Left ventricle myocardium inferior (tissue), 1 donor: ENCODE results near the gene TCN2. TPM values are rescaled to one million over a fixed set of nuclear protein-coding genes. Genes with fewer than 3 reads are reported as not detected.
"Not testable (repeated sequence)": the region's sequence is repeated elsewhere in the genome, so short reads cannot be mapped to it uniquely, and the experiment has no call there.

ENCODE experiments used
- DNase-seq: peaks from one replicate; pipeline ENCODE4 v3.0.0-alpha.2; 2020
- H3K27ac ChIP-seq: fragments of 200-600 bp; replicated peaks from 2 replicates; pipeline ENCODE4 v1.8.0; 2021
- H3K27me3 ChIP-seq: fragments of 200-600 bp; 2 replicates; pipeline ENCODE4 v1.8.0; 2021; ENCODE audit warnings: low read depth
- H3K36me3 ChIP-seq: fragments of 200-600 bp; 2 replicates; pipeline ENCODE4 v1.8.0; 2021
- H3K4me1 ChIP-seq: fragments of 200-600 bp; 2 replicates; pipeline ENCODE4 v1.8.0; 2021
- H3K4me3 ChIP-seq: fragments of 200-600 bp; 2 replicates; pipeline ENCODE4 v1.8.0; 2021; ENCODE audit warnings: mild to moderate bottlenecking, moderate library complexity
- H3K9me3 ChIP-seq: fragments of 200-600 bp; replicated peaks from 2 replicates; pipeline ENCODE4 v1.8.0; 2021
- intact Hi-C: fragments of 100-400 bp; cut with micrococcal nuclease; formaldehyde crosslinking; loops from one replicate; pipeline ENCODE4 v1.11.0; 2022
- total RNA-seq: library from RNA; stranded (reverse); fragmentation: NEBNext Ultra II Directional; extraction: Animal tissue kit (Norgen Biotek cat#: 25700); gene quantifications from one replicate; pipeline ENCODE4 v1.2.1, GENCODE V29; 2021
- TF ChIP-seq, protein P1 (sequence below): fragments of 200-600 bp; IDR thresholded peaks from 2 replicates; pipeline ENCODE4 v1.8.0; 2021; ENCODE audit warnings: antibody characterized with exemption, mild to moderate bottlenecking, borderline replicate concordance
- donor health status: DM: no; HTN: yes; CAD: no; lungs with severe emphysema.

The TCN2 gene
- total RNA-seq, 1 donor from 2014 or later: 14.1 TPM

DNA sequence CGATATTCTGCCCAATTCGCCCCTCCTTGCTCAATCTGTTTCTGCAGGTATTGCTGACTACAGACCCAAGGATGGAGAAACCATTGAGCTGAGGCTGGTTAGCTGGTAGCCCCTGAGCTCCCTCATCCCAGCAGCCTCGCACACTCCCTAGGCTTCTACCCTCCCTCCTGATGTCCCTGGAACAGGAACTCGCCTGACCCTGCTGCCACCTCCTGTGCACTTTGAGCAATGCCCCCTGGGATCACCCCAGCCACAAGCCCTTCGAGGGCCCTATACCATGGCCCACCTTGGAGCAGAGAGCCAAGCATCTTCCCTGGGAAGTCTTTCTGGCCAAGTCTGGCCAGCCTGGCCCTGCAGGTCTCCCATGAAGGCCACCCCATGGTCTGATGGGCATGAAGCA is 19.4 kb downstream of the TCN2 start:
- Histone ChIP-seq H3K27me3 (no peaks in the 10 kb centered on the region), H3K36me3 (peaks cover 4% of the 10 kb centered on the region), H3K4me1 (peaks cover 16% of the 10 kb centered on the region), H3K9me3 (no peaks in the 10 kb centered on the region), H3K4me3 (no peak overlapping the region), H3K27ac (no peak overlapping the region)
- no peak for DNase-seq
- intact Hi-C loops: no loop called here
- TF ChIP-seq, protein P1, sequence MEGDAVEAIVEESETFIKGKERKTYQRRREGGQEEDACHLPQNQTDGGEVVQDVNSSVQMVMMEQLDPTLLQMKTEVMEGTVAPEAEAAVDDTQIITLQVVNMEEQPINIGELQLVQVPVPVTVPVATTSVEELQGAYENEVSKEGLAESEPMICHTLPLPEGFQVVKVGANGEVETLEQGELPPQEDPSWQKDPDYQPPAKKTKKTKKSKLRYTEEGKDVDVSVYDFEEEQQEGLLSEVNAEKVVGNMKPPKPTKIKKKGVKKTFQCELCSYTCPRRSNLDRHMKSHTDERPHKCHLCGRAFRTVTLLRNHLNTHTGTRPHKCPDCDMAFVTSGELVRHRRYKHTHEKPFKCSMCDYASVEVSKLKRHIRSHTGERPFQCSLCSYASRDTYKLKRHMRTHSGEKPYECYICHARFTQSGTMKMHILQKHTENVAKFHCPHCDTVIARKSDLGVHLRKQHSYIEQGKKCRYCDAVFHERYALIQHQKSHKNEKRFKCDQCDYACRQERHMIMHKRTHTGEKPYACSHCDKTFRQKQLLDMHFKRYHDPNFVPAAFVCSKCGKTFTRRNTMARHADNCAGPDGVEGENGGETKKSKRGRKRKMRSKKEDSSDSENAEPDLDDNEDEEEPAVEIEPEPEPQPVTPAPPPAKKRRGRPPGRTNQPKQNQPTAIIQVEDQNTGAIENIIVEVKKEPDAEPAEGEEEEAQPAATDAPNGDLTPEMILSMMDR: no peak

DNA sequence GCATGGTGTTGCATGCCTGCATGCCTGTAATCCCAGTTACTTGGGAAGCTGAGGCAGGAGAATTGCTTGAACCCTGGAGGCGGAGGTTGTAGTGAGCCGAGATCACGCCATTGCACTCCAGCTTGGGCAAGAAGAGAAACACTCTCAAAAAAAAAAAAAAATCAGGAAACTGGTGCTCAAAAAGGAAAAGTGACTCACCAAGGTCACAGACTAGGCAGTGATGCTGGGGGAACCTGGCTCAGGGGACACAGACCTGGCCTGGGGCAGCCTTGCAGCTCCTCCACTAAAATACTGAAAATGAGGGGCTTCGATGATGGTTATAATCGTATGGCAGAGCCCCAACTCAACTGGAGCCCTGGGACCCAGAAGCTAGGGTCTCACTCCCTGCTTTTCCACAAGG is 20.5 kb downstream of the TCN2 start:
- H3K4me3 ChIP-seq: no peak overlapping the region
- no peaks in the 10 kb centered on the region for H3K27me3 ChIP-seq
- TF ChIP-seq, protein P1: no peak
- no peak overlapping the region for H3K27ac ChIP-seq
- no peak for DNase-seq
- peaks cover 16% of the 10 kb centered on the region for H3K4me1 ChIP-seq
- intact Hi-C loops: no loop called here
- no peaks in the 10 kb centered on the region for H3K9me3 ChIP-seq
- peaks cover 4% of the 10 kb centered on the region for H3K36me3 ChIP-seq

DNA sequence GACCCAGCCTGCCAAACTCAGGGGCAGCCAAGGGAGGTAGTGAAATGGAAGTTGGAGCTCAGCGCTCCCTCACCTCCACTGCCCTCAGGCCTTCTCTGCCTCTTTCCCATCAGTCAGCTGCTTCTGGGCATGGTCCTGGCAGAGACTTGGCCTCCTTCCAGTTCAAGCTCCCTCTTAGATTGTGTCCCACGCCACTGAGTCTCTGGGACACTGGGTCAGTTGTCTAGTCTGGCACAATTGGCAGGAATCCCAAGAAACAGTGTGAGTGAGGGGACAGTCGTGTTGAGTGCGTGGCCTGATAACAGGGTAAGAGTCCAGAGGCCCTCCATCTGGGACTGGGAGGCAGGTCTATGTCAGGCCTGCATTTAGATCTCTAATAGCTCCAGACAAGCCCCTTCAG is 21.5 kb downstream of the TCN2 start:
- intact Hi-C loops: no loop called here
- Histone ChIP-seq H3K4me3 (no peak overlapping the region), H3K9me3 (no peaks in the 10 kb centered on the region), H3K27me3 (no peaks in the 10 kb centered on the region), H3K27ac (peak overlapping the region; percentile 8), H3K4me1 (peaks cover 16% of the 10 kb centered on the region), H3K36me3 (peaks cover 4% of the 10 kb centered on the region)
- TF ChIP-seq, protein P1: no peak
- DNase-seq: peak; percentile 34

DNA sequence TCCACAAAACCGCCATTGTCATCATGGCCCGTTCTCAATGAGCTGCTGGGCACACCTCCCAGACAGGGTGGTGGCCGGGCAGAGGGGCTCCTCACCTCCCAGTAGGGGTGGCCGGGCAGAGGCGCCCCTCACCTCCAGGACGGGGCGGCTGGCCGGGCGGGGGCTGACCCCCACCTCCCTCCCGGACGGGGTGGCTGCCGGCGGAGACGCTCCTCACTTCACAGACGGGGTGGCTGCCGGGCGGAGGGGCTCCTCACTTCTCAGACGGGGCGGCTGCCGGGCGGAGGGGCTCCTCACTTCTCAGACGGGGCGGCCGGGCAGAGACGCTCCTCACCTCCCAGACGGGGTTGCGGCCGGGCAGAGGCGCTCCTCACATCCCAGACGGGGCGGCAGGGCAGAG is 24.5 kb downstream of the TCN2 start:
- H3K36me3 ChIP-seq, DNase-seq, H3K4me3 ChIP-seq, H3K27me3 ChIP-seq, H3K27ac ChIP-seq, H3K9me3 ChIP-seq: not testable (repeated sequence)
- H3K4me1 ChIP-seq: peaks cover 38% of the 10 kb centered on the region
- intact Hi-C loops: loop anchor here (5.0 kb wide), 1 partner anchor 126 kb away; no protein-coding TSS in a partner anchor

DNA sequence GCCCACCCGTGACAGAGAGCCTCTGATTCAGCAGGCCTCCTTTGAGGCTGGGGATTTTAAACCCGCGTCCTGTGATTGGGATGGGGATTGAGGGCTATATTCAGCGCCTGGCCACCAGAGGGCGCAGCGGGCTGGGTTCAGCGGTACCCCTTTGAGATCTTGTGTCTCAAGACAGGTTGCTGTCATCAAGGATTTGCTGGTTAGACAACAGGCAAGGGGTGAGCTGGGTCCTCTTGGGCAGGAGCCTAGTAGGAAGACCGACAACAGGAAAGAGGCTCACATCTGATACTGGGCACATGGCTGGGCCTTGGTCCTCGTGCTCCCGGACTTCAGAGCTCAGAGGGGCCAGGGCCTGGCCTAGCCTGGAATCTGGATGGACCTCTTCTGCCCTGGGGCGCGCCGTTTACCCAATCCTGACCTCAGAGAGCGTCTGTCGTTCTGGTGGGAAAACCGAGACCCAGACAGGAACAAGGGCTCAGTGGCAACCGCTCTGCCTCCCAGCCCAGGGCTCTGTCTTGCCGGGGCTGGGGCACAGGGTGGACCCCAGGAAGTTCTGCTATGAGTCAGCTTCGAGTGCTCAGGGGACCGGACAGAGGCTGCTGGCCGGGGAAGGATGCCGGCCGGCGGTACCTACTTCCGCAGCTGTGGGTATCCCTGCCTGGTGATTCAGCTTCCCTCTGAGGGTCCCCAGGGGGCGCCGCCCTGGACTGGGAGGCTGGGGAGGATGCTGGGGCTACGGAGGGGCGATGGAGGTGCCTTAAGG is 27.7 kb downstream of the TCN2 start:
- H3K4me3 ChIP-seq: peak overlapping the region; percentile 79
- intact Hi-C loops: loop anchor here (5.0 kb wide), 1 partner anchor 123 kb away; no protein-coding TSS in a partner anchor

More for the DNA sequence above, 27.7 kb downstream of the TCN2 start:
- TF ChIP-seq, protein P1: peak; percentile 95
- no peaks in the 10 kb centered on the region for H3K27me3 ChIP-seq
- peaks cover 4% of the 10 kb centered on the region for H3K36me3 ChIP-seq
- DNase-seq: peak; percentile 87
- H3K4me1 ChIP-seq: peaks cover 40% of the 10 kb centered on the region
- H3K9me3 ChIP-seq: no peaks in the 10 kb centered on the region
- H3K27ac ChIP-seq: peak overlapping the region; percentile 94
